ENCODE data around the gene FLNB.

DNA sequence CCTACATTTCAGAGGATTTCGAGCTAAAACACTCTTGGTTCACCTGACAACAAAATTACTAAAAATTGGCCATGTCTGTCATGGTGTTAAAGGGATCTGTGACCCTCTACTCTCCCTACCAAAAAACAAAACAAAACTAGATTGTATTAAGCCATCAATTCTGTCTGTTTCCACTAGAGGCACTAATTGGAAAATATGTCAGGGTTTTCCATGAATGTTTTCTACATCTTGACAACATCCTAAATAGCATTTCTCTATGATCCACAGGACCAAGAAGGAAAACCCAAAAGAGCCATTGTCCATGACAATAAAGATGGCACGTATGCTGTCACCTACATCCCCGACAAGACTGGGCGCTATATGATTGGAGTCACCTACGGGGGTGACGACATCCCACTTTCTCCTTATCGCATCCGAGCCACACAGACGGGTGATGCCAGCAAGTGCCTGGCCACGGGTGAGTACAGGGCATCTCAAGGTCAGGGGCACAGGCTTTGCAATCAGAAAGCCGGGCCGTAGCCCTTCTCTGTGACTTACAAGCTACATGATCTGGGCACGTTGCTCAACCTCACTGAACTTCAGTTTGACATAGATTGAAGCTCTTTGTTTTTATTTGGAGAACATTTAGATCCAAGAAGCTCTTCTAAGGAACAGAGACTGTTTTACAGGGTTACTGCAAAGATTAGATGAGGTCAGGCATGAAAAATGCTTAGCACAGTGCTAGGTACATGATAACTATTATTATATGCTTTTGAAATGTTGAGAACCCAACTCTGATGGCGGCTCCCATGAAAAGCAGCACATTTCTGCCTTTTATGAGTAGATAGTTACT lies 127.7 kb downstream of the FLNB start:
- no peak for TF ChIP-seq POLR2A (IDR thresholded peaks at IDR 0.05; ENCODE audit: low read depth)
- TF ChIP-seq EP300 (IDR thresholded peaks at IDR 0.05), result no peak
- TF ChIP-seq CTCF (IDR thresholded peaks at IDR 0.05), result peak; percentile 17 to 45 (median 27)
- TF ChIP-seq POLR2AphosphoS5 (IDR thresholded peaks at IDR 0.05), result peak; percentile 14 to 26

All from esophagus muscularis mucosa (tissue), 4 donors.